Measurements from ENCODE around the gene AMDHD2. TPM values are rescaled to one million over a fixed set of nuclear protein-coding genes. Genes with fewer than 3 reads are reported as not detected.
A peak's percentile ranks its signal among the peaks of the same experiment; 100 is the strongest.

Gene AMDHD2
- total and polyA plus RNA-seq, 2 of the 13 experiments (the other 11 are each of a cell fraction or from before 2014, with no cell fraction given) = 33.5 to 39.1 TPM

DNA sequence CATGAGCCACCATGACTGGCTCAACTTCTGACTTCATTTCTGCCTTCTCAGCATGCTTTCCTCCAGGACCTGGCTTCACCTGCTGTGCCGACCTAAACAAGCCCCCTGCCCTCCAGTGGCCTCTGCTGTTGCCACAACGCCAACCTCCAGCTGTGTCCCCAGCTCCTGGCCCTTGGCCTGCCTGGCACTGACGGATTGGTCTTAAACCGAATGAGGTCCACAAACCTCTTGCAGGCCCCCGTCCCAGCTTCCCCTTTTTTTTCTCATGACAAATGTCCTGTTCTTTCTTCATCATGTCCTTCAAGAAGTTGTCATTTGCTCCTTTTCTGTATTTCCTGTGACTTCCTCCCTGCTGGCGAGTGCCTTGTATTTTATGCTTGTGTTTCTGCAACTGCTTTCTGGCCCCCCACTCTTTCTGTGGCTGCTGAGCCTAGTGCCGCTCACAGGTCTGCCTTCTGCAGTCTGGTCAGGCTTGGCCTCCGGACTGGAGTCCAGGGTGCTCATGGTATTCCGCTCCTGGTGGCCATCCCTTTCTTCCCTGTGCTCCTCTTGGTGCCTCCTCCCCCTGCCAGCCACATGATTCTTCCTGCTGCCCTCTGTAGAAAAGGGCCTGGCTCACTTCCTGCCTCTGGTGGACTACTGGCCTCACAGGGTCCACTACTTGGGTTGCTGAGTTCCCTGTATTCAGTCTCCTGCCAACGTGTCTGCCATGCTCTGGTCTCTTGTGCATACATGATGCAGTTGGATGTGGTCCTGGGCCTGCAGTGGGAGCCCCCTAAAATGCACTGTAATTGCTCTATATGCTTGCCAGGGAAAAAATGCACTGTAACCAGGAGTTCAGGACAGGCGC is 3.6 kb upstream of the AMDHD2 start (continued):
- TF ChIP-seq, protein P1, sequence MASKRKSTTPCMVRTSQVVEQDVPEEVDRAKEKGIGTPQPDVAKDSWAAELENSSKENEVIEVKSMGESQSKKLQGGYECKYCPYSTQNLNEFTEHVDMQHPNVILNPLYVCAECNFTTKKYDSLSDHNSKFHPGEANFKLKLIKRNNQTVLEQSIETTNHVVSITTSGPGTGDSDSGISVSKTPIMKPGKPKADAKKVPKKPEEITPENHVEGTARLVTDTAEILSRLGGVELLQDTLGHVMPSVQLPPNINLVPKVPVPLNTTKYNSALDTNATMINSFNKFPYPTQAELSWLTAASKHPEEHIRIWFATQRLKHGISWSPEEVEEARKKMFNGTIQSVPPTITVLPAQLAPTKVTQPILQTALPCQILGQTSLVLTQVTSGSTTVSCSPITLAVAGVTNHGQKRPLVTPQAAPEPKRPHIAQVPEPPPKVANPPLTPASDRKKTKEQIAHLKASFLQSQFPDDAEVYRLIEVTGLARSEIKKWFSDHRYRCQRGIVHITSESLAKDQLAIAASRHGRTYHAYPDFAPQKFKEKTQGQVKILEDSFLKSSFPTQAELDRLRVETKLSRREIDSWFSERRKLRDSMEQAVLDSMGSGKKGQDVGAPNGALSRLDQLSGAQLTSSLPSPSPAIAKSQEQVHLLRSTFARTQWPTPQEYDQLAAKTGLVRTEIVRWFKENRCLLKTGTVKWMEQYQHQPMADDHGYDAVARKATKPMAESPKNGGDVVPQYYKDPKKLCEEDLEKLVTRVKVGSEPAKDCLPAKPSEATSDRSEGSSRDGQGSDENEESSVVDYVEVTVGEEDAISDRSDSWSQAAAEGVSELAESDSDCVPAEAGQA (IDR thresholded peaks at IDR 0.05; ENCODE audit: low read depth) = no peak
- TF ChIP-seq, protein P1 (CRISPR knock-in tag; IDR thresholded peaks at IDR 0.05; ENCODE audit: borderline replicate concordance) = no peak
- TF ChIP-seq NFIC (IDR thresholded peaks at IDR 0.05; ENCODE audit: low read length) = no peak
- no peak for TF ChIP-seq ZNF460 (CRISPR knock-in tag; IDR thresholded peaks at IDR 0.05; ENCODE audit: borderline replicate concordance)
- TF ChIP-seq TEAD3 (CRISPR knock-in tag; optimal IDR thresholded peaks at IDR 0.05; ENCODE audit: borderline replicate concordance) = no peak
- no peak for TF ChIP-seq ZNF282 (IDR thresholded peaks at IDR 0.05; ENCODE audit: partially characterized antibody)
- TF ChIP-seq, protein P2, sequence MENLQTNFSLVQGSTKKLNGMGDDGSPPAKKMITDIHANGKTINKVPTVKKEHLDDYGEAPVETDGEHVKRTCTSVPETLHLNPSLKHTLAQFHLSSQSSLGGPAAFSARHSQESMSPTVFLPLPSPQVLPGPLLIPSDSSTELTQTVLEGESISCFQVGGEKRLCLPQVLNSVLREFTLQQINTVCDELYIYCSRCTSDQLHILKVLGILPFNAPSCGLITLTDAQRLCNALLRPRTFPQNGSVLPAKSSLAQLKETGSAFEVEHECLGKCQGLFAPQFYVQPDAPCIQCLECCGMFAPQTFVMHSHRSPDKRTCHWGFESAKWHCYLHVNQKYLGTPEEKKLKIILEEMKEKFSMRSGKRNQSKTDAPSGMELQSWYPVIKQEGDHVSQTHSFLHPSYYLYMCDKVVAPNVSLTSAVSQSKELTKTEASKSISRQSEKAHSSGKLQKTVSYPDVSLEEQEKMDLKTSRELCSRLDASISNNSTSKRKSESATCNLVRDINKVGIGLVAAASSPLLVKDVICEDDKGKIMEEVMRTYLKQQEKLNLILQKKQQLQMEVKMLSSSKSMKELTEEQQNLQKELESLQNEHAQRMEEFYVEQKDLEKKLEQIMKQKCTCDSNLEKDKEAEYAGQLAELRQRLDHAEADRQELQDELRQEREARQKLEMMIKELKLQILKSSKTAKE (CRISPR knock-in tag; IDR thresholded peaks at IDR 0.05; ENCODE audit: borderline replicate concordance) = no peak
- no peak for TF ChIP-seq ZNF264 (CRISPR knock-in tag; IDR thresholded peaks at IDR 0.05)
- TF ChIP-seq, protein P3, sequence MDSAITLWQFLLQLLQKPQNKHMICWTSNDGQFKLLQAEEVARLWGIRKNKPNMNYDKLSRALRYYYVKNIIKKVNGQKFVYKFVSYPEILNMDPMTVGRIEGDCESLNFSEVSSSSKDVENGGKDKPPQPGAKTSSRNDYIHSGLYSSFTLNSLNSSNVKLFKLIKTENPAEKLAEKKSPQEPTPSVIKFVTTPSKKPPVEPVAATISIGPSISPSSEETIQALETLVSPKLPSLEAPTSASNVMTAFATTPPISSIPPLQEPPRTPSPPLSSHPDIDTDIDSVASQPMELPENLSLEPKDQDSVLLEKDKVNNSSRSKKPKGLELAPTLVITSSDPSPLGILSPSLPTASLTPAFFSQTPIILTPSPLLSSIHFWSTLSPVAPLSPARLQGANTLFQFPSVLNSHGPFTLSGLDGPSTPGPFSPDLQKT (CRISPR knock-in tag; IDR thresholded peaks at IDR 0.05; ENCODE audit: borderline replicate concordance) = no peak
- TF ChIP-seq, protein P4, sequence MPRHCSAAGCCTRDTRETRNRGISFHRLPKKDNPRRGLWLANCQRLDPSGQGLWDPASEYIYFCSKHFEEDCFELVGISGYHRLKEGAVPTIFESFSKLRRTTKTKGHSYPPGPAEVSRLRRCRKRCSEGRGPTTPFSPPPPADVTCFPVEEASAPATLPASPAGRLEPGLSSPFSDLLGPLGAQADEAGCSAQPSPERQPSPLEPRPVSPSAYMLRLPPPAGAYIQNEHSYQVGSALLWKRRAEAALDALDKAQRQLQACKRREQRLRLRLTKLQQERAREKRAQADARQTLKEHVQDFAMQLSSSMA (CRISPR knock-in tag; IDR thresholded peaks at IDR 0.05) = no peak
- TF ChIP-seq POLR2A (IDR thresholded peaks at IDR 0.05; ENCODE audit: insufficient read depth in 1 of 2, low read depth in 2 of 2, low read length in 2 of 2) = 0 out of 4 replicates have a peak, but pooled peaks of 1 of the 2 experiments have one; percentile 17
- no peak for TF ChIP-seq HHEX (CRISPR knock-in tag; IDR thresholded peaks at IDR 0.05)
- TF ChIP-seq ISL2 (CRISPR knock-in tag; IDR thresholded peaks at IDR 0.05) = no peak
- no peak for TF ChIP-seq ZSCAN12 (CRISPR knock-in tag; IDR thresholded peaks at IDR 0.05)
- TF ChIP-seq, protein P5, sequence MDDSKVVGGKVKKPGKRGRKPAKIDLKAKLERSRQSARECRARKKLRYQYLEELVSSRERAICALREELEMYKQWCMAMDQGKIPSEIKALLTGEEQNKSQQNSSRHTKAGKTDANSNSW (CRISPR knock-in tag; IDR thresholded peaks at IDR 0.05; ENCODE audit: borderline replicate concordance) = no peak
- TF ChIP-seq MED13 (CRISPR knock-in tag; IDR thresholded peaks at IDR 0.05) = no peak
- peak; percentile 50 for TF ChIP-seq HNF4A (CRISPR knock-in tag; IDR thresholded peaks at IDR 0.05)
- no peak for TF ChIP-seq ZNF354B (CRISPR knock-in tag; IDR thresholded peaks at IDR 0.05)
